Neural progenitor cell (in vitro differentiated cells): Measurements from ENCODE around the gene NHLH1. TPM values are rescaled to one million over a fixed set of nuclear protein-coding genes. Genes with fewer than 3 reads are reported as not detected.

Source experiments
- DNase-seq: peaks from one replicate; pipeline ENCODE4 v3.0.0-alpha.2; 2016; ENCODE audit warnings: low spot score
- H2AFZ ChIP-seq: fragments of 200-600 bp; sonication (generic); replicated peaks from 2 replicates; pipeline ENCODE4 v1.6.1; 2016; ENCODE audit warnings: antibody characterized with exemption
- H3F3A ChIP-seq: fragments of 200-600 bp; sonication (generic); 2 replicates; pipeline ENCODE4 v1.6.1; 2016; ENCODE audit warnings: antibody characterized with exemption, low read depth
- H3K27ac ChIP-seq: fragments of 200-600 bp; sonication (generic); 2 replicates; pipeline ENCODE4 v1.5.1; 2016; ENCODE audit warnings: mild to moderate bottlenecking
- H3K27me3 ChIP-seq: fragments of 200-600 bp; sonication (generic); 2 replicates; pipeline ENCODE4 v1.6.1; 2016; ENCODE audit warnings: mild to moderate bottlenecking, moderate library complexity
- H3K36me3 ChIP-seq: fragments of 200-600 bp; sonication (generic); 2 replicates; pipeline ENCODE4 v1.5.1; 2016
- H3K4me1 ChIP-seq: fragments of 200-600 bp; sonication (generic); 2 replicates; pipeline ENCODE4 v1.6.1; 2016; ENCODE audit warnings: mixed run types
- H3K4me2 ChIP-seq: fragments of 200-600 bp; sonication (generic); 2 replicates; pipeline ENCODE4 v1.6.1; 2016
- H3K4me3 ChIP-seq: fragments of 200-600 bp; sonication (generic); 2 replicates; pipeline ENCODE4 v1.5.1; 2016
- H3K79me2 ChIP-seq: fragments of 200-600 bp; sonication (generic); 2 replicates; pipeline ENCODE4 v1.6.1; 2016; ENCODE audit warnings: low read depth
- H3K9ac ChIP-seq: fragments of 200-600 bp; sonication (generic); 2 replicates; pipeline ENCODE4 v1.6.1; 2016
- H3K9me3 ChIP-seq: fragments of 200-600 bp; sonication (generic); 2 replicates; pipeline ENCODE4 v1.5.1; 2016; ENCODE audit warnings: low read depth
- H4K20me1 ChIP-seq: fragments of 200-600 bp; sonication (generic); 2 replicates; pipeline ENCODE4 v1.6.1; 2016; ENCODE audit warnings: low read depth
- H3K27ac Mint-ChIP-seq: 3 replicates; pipeline ENCODE4 v1.8.0; 2021; ENCODE audit warnings: mixed read lengths
- H3K27me3 Mint-ChIP-seq: 2 replicates; pipeline ENCODE4 v1.8.0; 2022; ENCODE audit warnings: low read depth, mild to moderate bottlenecking, inconsistent platforms, moderate library complexity, mixed read lengths; ENCODE audit not compliant: insufficient read depth
- H3K36me3 Mint-ChIP-seq: 3 replicates; pipeline ENCODE4 v1.8.0; 2021; ENCODE audit warnings: mixed read lengths
- H3K4me1 Mint-ChIP-seq: 3 replicates; pipeline ENCODE4 v1.8.0; 2021; ENCODE audit warnings: mixed read lengths
- H3K4me3 Mint-ChIP-seq: 3 replicates; pipeline ENCODE4 v1.8.0; 2021; ENCODE audit warnings: mild to moderate bottlenecking, moderate library complexity, mixed read lengths
- H3K9me3 Mint-ChIP-seq: 3 replicates; pipeline ENCODE4 v1.8.0; 2020; ENCODE audit warnings: mixed read lengths
- CTCF ChIP-seq: fragments of 200-600 bp; sonication (generic); IDR thresholded peaks from 2 replicates; pipeline ENCODE4 v1.5.1; 2017; ENCODE audit warnings: antibody characterized with exemption, mild to moderate bottlenecking
- EZH2 ChIP-seq: fragments of 200-600 bp; sonication (generic); IDR thresholded peaks from 2 replicates; pipeline ENCODE4 v1.6.1; 2017; ENCODE audit warnings: antibody characterized with exemption, mild to moderate bottlenecking, moderate library complexity
- EZH2phosphoT487 ChIP-seq: fragments of 200-600 bp; sonication (generic); IDR thresholded peaks from 2 replicates; pipeline ENCODE4 v1.6.1; 2017; ENCODE audit warnings: antibody characterized with exemption
- total RNA-seq: library from RNA; depleted of rRNA; stranded (reverse); fragments of >200 nt; gene quantifications from 2 replicates; pipeline ENCODE4 v1.2.3, GENCODE V29; 2015; ENCODE audit warnings: low replicate concordance

Gene NHLH1
- total RNA-seq, 1 donor from 2014 or later = 0.07 TPM

GRCh38 chr1:160360227-160360695 lies 6.6 kb upstream of the NHLH1 start:
- H3K27ac Mint-ChIP-seq = no peak overlapping the region
- Histone ChIP-seq H3K79me2 (no peaks in the 10 kb centered on the region), H3K4me1 (peaks cover 22% of the 10 kb centered on the region), H3K36me3 (peaks cover 5% of the 10 kb centered on the region), H4K20me1 (no peaks in the 10 kb centered on the region), H3F3A (peaks cover 17% of the 10 kb centered on the region), H3K27me3 (no peaks in the 10 kb centered on the region), H3K9ac (no peak overlapping the region), H2AFZ (no peak overlapping the region), H3K9me3 (no peaks in the 10 kb centered on the region), H3K4me2 (no peak overlapping the region), H3K27ac (no peak overlapping the region), H3K4me3 (no peak overlapping the region)
- DNase-seq = no peak
- peaks cover 28% of the 10 kb centered on the region for H3K4me1 Mint-ChIP-seq
- peaks cover 8% of the 10 kb centered on the region for H3K27me3 Mint-ChIP-seq
- no peak overlapping the region for H3K4me3 Mint-ChIP-seq
- H3K36me3 Mint-ChIP-seq = peaks cover 22% of the 10 kb centered on the region
- no peaks in the 10 kb centered on the region for H3K9me3 Mint-ChIP-seq
- TF ChIP-seq CTCF = no peak
- no peak for TF ChIP-seq EZH2
- TF ChIP-seq EZH2phosphoT487 = no peak

GRCh38 chr1:160361199-160361598 lies 5.7 kb upstream of the NHLH1 start:
- Mint-ChIP-seq H3K4me3 (no peak overlapping the region), H3K4me1 (peaks cover 34% of the 10 kb centered on the region), H3K27ac (peak overlapping the region; percentile 64), H3K27me3 (peaks cover 8% of the 10 kb centered on the region), H3K36me3 (peaks cover 19% of the 10 kb centered on the region), H3K9me3 (no peaks in the 10 kb centered on the region)
- Histone ChIP-seq H4K20me1 (no peaks in the 10 kb centered on the region), H3K4me3 (no peak overlapping the region), H2AFZ (no peak overlapping the region), H3K27me3 (no peaks in the 10 kb centered on the region), H3K9me3 (no peaks in the 10 kb centered on the region), H3K4me1 (peaks cover 22% of the 10 kb centered on the region), H3K36me3 (no peaks in the 10 kb centered on the region), H3K27ac (peak overlapping the region; percentile 79), H3K79me2 (no peaks in the 10 kb centered on the region), H3K9ac (no peak overlapping the region), H3K4me2 (no peak overlapping the region), H3F3A (peaks cover 17% of the 10 kb centered on the region)
- DNase-seq = no peak
- TF ChIP-seq EZH2 = no peak
- no peak for TF ChIP-seq CTCF
- TF ChIP-seq EZH2phosphoT487 = no peak

GRCh38 chr1:160361814-160362167 lies 5.1 kb upstream of the NHLH1 start:
- Histone ChIP-seq H3K9ac (peak overlapping the region; percentile 6), H3K79me2 (no peaks in the 10 kb centered on the region), H3K4me1 (peaks cover 22% of the 10 kb centered on the region), H4K20me1 (no peaks in the 10 kb centered on the region), H3K9me3 (no peaks in the 10 kb centered on the region), H3K4me3 (no peak overlapping the region), H3K36me3 (no peaks in the 10 kb centered on the region), H3K27me3 (no peaks in the 10 kb centered on the region), H3K4me2 (no peak overlapping the region), H2AFZ (no peak overlapping the region), H3F3A (peaks cover 17% of the 10 kb centered on the region), H3K27ac (peak overlapping the region; percentile 79)
- peak overlapping the region; percentile 64 for H3K27ac Mint-ChIP-seq
- H3K27me3 Mint-ChIP-seq = peaks cover 8% of the 10 kb centered on the region
- H3K9me3 Mint-ChIP-seq = no peaks in the 10 kb centered on the region
- H3K36me3 Mint-ChIP-seq = peaks cover 14% of the 10 kb centered on the region
- H3K4me3 Mint-ChIP-seq = no peak overlapping the region
- TF ChIP-seq EZH2phosphoT487 (no peak), EZH2 (no peak), CTCF (no peak)
- no peak for DNase-seq
- peaks cover 35% of the 10 kb centered on the region for H3K4me1 Mint-ChIP-seq
